ENCODE data around the gene IGBP1.
"Not testable (repeated sequence)": the region's sequence is repeated elsewhere in the genome, so short reads cannot be mapped to it uniquely, and the experiment has no call there.

DNA sequence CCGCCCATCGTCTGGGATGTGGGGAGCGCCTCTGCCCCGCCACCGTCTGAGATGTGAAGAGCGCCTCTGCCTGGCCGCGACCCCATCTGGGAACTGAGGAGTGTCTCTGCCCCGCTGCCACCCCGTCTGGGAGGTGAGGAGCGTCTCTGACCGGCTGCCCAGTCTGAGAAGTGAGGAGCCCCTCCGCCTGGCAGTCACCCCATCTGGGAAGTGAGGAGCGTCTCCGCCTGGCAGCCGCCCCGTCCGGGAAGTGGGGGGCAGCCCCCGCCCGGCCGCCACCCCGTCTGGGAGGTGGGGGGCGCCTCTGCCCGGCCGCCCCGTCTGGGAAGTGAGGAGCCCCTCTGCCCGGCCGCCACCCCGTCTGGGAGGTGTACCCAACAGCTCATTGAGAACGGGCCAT is 10.2 kb upstream of the IGBP1 start:
- not testable (repeated sequence) for TF ChIP-seq POLR2AphosphoS5, POLR2A (IDR thresholded peaks at IDR 0.05)
- TF ChIP-seq, protein P1, sequence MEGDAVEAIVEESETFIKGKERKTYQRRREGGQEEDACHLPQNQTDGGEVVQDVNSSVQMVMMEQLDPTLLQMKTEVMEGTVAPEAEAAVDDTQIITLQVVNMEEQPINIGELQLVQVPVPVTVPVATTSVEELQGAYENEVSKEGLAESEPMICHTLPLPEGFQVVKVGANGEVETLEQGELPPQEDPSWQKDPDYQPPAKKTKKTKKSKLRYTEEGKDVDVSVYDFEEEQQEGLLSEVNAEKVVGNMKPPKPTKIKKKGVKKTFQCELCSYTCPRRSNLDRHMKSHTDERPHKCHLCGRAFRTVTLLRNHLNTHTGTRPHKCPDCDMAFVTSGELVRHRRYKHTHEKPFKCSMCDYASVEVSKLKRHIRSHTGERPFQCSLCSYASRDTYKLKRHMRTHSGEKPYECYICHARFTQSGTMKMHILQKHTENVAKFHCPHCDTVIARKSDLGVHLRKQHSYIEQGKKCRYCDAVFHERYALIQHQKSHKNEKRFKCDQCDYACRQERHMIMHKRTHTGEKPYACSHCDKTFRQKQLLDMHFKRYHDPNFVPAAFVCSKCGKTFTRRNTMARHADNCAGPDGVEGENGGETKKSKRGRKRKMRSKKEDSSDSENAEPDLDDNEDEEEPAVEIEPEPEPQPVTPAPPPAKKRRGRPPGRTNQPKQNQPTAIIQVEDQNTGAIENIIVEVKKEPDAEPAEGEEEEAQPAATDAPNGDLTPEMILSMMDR (IDR thresholded peaks at IDR 0.05) = not testable (repeated sequence)
